GM03348 (cell line): ENCODE data around the gene CMIP.
A peak's percentile ranks its signal among the peaks of the same experiment; 100 is the strongest.
"Not testable (repeated sequence)": the region's sequence is repeated elsewhere in the genome, so short reads cannot be mapped to it uniquely, and the experiment has no call there.

ENCODE experiments used
- DNase-seq: peaks from one replicate; pipeline ENCODE4 v3.0.0; 2012; ENCODE audit warnings: low spot score

CMIP gene

DNA sequence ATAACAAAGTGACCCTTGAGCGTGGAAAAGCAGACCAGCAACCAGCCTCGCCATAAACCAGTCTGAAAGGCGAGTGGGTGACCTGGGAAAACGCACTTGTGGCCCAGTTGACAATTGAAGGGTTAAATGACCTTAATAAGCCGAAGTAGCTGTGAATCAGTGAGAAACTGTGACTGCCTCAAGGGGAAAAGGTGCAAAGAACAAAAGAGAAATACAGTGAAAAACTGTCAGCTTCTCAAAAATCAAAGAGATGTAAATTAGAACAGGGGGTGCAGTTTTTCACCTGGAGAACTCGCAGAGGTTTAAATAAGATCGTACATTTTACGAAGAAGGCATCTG is 124.1 kb downstream of the CMIP start:
- DNase-seq = no peak

DNA sequence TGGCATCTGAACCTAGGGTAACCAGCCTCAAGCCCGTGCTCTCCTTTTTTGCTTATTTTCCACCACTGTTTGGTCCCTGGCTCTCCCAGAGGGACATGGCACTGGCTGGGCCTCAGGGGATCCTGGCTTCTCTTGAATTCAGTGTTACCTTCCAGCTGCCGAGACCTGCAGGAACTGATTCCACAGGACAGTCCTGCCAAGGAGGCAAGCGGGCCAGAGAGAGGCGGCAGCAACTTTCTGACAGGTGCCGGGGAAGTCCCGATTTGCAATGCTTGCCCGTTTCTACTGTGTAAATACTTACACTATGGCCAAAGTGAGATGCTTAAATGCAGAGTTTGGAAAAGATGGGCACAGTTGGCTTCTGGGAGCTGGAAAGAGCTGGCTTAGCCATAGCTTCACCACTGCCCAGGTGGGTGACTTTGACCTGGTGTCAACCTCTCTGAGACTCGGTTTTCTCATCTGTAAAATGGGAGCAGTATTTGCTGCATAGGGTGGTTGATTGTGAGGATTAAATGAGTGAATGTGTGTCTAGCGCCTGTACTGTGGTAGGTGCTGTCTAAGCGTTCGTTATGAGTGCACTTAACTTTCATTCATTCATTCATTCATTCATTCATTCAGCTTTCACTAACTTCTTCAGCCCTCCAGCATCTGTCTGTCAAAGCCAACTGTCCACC is 124.9 kb downstream of the CMIP start:
- DNase-seq = no peak

DNA sequence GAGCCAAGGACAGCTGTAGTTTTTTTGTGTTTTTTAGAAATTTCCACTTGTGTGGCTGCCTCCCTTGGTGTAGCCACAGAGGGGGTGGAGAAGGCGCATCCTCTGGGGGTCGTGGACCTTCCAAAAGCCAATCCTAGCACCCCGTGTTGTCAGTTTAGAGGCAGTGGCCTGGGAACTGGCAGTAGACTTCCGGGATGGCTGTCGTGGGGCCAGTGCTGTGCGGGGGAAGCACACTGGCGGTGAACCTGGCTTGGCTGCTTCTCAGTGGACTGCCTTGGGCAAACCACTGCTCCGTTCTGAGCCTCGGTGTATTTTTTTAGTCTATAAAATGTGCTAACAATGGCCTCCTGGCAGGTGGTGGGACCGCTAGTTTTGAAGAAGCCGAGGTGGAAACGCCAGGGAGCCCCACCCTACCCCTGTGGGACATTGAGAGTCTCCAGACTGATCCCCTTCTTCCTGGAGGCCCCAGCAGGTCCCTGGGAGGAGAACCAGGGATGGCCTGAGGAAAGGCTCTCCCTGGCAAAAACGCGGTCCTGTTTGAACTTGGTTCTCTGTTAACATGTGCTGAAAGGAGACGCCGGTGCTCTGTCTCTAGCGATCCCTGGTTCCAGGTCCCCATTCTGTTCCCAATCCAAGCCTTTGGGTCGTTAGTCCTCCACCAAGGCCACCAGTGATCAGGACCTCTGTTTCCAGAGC is 125.7 kb downstream of the CMIP start:
- no peak for DNase-seq

DNA sequence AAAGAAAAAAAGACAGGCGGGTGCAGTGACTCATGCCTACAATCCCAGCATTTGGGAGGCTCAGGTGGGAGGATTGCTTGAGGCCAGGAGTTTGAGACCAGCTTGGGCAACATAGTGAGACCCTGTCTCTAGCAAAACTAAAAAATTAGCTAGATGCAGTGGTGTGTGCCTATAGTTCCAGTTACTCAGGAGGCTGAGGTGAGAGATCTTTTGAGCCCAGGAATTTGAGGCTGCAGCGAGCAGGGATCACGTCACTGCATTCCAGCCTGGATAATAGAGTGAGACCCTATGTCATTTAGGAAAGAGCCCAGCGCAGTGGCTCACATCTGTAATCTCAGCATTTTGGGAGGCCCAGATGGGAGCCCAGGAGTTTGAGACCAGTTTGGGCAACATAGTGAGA is 126.6 kb downstream of the CMIP start:
- DNase-seq = no peak

DNA sequence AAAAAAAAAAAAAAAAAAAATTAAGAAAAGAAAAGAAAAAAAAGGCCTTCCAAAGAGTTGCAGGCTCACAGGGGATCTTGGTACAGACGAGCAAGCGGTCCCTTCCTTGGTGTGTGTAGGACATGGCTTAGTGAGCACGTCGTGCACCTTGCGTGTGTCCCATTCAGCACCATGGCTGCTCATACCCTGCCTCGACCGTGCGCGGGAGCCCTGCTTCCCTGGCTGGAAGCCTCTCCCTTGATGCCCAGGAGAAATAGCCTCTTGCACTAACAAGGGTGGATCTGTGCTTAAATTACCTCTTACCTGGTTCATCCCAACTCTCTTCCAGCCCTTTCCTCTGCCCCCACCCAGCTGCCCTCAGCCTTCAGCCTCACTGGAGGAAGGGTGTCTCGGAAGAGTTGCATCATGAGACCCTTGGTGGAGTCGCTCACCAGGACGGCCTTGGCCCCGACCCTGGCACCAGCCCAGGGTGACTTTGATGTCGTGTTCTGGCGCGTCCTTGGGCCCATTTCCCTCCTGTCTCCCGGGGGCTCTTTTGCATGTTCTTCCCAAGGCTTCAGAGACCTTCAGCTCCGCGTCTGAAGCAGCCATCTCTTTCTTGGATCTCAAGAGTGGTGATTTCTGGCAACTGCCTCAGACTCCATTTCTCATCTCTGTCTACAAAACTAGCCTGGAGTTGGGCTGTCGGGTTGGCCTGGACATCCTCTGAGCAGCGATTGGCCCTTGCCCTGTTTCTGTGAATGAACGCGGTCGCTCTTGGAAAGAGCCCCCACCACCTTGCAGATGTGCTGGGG is 127.2 kb downstream of the CMIP start:
- no peak for DNase-seq

DNA sequence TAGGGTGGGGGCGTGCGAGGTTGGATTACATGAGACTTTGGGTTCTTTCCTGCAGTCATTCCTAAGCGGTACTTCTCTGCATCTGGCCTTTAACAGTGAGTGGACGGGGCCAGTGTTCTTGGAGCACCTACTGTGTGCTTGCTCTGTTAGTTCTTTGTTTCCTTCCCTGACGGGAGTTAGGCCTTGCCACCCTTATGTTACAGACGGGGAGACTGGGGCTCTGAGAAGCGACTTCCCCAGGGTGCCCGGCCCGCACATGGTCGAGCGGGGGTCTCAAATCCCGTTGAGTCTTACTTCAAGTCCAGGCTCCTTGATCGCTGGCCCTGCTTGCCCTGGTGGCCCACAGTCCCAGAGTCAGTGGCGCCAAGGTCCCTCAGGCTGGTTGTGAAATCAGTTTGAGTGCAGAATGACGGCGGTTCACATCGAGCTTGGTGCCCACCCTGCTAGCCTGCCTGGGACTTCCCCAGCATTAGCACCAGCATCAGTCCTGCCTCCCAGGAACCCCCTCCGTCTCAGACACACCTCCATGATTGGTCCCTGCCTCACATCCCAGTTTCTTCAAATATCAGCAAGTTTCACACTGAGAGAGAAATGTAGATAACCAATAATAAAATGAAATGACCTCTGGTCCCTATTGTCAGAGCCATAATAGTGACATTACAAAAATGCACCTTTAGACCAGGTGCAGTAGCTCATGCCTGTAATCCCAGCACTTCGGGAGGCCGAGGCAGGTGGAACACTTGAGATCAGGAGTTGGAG is 128.0 kb downstream of the CMIP start:
- no peak for DNase-seq

DNA sequence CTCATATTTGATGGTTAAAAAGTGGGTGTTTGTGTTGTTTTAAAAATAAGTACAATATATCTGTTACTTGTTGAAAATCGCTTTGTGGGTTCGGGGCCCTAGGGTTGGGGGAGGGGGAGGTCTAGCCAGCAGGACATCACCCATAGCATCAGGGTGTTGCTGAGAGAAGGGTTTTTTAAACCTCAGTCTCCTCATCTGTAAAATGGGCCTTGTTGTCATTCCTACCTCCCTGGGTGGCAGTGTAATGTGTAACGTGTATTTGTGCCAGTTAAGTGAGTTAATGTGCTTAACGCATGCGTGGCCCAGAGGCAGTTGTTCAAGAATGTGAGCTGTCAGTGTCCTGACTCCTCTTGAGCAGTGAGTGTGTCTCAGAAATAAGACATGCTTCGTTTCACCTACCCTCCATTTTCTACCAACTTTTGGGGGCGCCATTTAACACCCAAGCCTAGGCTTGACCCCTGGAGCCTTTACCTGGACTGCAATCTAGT is 129.0 kb downstream of the CMIP start:
- no peak for DNase-seq

DNA sequence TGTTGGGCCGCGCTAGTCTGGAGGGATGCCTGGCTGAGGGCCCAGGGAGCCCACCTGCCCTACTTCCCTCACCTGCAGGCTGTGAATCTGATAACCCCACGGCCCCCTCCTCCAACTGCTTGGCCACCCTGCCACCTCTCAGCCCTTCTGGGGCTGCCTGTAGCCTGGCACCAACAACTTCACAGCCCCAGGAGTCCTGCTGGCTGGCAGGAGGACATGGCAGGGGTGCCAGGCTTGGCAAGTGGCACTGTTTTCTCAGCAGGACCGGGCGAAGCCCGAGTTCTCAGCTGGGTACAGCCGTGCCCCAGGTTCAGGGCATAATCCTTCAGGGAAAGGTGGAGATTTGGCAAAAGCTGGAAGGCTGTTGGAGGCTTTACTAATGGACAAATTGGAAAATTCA is 129.6 kb downstream of the CMIP start:
- DNase-seq = no peak

DNA sequence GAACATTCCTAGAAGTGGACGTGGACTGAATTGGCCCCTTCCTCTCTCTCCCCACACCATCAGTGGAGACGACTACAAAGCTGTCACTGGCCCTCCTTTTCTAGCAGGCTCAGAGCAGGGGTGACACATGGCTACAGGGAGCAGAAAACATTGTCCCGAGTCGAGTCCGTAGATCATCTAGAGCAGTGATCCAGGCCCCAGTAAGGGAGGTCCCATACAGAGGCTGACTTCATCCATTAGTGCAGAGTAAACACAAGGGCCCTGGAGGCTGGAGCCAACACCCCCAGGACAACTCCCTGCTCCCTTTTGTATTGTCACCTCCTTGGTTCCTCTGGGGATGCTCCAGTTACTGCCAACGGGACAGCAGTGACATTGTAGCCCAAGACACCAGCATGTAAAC is 130.7 kb downstream of the CMIP start:
- DNase-seq = no peak

DNA sequence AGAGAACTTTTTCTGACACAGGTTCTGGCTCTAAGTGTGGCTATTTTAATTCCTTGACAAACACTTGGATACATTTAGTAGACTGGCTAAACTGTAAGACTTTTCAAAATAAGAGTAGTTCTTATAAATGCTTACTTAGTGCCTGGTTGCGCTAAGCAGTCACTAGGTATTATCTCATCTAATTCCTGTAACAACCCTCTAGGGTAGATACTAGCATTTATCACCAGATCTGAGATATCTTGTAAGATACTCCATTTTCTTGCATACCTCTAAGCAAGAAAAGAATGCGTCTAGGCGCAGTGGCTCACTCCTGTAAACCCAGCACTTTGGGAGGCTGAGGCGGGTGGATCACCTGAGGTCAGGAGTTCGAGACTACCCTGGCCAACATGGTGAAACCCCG is 131.2 kb downstream of the CMIP start:
- no peak for DNase-seq

DNA sequence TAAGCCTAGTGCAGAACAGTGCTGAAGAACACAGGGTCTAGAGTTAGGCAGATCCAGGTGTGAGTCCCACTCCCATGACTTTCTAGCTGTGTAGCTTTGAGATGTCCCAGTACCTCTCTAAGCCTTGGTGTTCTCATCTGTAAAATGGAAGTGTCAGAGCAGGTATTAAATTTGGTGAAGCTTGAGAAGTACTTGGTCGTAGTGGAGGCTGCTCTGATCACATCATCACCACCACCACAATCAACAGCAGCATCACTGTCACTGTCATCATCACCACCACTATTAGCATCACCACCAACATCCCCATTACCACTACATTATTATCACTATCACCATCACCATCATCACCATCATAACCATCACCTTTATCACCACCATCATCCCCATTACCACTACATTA is 132.1 kb downstream of the CMIP start:
- no peak for DNase-seq

DNA sequence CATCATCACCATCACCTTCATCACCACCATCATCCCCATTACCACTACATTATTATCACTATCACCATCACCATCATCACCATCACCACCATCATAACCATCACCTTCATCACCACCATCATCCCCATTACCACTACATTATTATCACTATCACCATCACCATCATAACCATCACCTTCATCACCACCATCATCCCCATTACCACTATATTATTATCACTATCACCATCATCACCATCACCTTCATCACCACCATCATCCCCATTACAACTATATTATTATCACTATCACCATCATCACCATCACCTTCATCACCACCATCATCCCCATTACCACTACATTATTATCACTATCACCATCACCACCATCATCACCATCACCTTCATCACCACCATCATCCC is 132.7 kb downstream of the CMIP start:
- not testable (repeated sequence) for DNase-seq

DNA sequence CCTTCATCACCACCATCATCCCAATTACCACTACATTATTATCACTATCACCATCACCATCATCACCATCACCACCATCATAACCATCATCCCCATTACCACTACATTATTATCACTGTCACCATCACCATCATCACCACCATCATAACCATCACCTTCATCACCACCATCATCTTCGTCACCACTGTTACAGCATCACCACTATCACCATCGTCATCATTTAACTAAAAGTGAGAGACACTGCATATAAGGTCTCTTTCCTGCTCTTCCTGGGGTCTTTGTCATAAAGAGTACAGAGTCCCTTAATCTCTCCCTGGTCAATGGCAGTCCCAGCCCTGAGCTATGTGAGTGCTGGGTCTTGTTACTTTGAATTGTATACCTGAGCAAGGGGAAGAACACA is 133.5 kb downstream of the CMIP start:
- no peak for DNase-seq

DNA sequence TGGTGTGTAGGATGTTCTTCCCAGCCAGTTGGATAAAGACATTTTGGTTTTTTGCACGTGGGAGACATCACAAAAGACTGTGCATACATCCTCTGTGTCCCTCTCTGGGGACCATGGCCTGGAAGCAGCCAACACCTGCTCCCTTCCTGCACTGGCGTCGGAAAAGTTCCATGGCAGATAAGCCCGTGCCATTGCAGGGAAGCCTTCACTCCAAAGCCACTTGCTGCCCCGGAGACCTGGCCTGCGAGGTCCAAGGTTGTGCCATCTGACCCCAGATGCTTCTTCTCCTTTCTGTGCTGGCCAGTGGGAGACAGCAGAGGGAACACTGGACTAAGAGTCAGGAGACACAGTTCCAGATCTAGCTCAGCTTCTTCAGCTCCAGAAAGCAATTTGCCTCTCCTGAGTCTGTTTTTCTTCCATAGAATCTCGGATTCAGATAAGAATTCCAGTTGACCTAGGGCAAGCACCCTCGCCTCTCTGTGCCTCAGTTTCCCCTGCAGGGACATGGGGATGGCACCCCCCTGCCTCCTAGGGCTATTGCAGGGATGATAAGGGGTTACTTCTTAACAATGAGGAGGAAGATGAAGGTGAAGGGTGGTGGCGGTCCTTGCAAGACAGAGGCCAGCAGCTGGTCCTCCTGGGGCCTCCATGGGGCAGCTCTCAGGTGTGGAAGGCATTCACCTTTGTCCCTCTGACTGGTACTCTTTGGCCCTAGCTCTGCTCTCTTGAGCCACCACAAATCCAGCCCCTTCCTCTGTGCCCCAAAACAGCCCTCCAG is 134.2 kb downstream of the CMIP start:
- DNase-seq = no peak

DNA sequence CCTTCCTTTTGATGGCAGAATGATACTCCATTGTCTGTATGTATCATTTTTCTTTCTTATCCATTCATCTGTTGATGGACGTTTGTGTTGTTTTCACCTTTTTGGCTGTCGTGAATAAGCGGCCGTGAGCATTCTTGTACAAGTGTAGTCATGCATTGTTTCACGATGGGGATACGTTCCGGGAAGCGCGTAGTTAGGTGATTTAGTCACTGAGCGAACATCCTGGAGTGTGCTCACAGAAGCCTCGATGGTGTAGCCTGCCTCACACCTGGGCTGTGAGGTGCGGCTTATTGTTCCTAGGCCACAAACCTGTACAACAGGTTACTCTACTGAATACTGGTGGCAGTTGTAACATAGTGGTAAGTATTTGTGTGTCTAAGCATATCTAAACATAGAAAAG is 136.5 kb downstream of the CMIP start:
- DNase-seq = no peak

DNA sequence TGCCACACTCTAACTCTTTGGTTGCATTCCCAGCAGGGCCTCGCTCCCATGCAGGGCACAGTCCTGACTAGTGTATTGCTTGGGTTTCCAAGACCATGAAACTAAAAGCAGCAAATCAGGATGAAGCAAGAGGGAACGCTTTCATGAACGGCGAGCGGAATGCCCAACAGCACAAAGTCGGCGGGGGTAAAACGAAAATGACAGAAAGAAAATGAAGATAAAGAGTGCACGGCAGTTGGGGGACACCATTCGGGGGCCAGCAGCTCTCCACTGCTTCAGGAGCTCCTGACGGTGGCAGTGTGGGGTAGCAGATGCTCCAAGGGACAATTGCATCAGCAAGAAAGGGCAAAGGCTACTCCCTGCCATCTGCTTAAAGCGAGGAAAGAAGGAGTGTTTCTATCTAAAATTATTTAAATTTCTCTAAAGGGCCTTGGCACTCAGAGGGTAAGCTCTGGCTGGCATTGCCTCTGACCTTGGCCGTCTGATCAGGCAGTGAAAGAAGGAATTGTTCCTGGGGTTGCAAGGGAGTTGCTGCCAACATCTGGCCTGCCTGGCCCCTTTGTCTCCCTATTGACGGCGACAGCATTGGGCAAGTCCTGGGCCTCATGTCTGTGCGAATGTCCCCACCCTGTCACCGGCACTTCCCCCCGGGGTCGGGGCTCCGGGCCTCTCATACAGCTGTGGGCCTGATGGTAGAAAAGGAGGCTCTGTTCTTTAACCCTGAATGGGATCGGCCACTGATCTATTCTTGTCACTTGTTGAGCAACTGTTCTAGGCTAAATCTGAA is 138.2 kb downstream of the CMIP start:
- peak; percentile 60 for DNase-seq

DNA sequence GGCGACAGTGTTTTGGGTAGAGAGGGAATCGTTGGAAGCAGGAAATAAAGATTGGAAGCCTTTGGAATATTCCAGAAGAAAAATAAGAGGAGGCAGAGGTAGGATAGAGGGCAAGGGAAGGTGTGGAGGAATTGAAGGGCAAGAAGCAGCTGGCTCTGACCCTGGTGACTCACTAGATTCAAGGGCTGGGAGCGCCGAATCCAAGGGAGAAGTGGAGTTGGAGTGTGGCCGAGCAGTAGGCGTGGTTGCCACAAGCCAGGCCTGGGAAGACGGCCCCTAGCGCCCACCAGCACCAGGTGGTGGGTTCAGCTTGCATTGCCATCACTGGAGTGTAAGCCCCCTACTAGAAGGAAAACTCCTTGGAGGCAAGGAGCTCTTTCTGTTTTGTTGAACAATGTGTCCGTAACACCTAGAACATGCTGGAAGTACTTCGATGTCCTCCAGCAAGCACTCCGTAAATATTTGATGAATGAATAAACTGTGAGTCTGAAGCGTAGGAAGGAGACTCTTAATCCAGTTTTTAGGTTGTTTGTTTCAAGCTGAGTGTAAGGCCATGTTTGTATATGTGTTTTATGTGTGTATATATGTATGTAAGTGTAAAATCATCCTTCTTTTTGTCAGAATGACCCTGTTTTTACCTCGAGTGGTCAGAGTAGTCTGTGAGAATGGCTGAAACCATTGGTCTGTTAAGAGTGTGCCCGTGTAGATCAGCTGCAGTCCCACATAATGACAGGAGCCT is 139.5 kb downstream of the CMIP start:
- DNase-seq = no peak

DNA sequence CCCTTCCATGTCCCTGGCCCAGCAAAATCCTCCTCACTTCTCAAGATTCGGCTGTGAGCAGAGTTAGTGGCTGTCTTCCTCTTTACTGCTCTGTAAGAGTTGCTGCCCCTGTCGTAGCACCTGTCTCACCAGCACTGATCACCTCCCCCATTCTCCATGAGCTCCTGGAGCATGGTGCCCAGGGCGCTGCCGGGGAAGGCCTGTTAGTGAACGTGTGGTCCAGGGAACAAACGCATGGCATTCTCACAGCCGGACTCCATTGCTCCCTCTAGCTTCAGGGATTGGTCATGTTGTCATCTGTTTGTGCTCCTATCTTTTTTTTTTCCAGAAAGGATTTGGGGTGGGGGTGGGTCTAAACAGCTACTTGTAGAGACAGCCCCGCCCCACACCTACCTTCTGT is 141.2 kb downstream of the CMIP start:
- DNase-seq = no peak

DNA sequence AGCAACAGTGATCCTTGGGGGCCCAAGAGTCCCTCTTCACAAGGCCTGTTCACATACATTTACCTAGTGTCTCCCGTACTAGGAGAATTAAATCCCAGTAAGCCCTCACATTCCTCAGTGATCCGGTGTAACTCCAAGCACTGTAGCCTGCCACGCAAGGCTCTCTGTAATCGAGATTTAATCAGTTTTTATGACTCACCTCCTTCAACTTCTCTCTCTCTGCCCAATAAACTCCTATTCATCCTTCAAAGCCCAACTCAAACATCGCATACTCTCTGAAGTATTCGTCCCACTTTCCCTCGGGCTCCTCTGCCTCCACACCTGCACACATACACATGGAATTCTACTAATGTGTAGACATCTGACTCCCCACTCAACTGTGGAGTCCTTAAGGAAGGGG is 141.8 kb downstream of the CMIP start:
- no peak for DNase-seq

DNA sequence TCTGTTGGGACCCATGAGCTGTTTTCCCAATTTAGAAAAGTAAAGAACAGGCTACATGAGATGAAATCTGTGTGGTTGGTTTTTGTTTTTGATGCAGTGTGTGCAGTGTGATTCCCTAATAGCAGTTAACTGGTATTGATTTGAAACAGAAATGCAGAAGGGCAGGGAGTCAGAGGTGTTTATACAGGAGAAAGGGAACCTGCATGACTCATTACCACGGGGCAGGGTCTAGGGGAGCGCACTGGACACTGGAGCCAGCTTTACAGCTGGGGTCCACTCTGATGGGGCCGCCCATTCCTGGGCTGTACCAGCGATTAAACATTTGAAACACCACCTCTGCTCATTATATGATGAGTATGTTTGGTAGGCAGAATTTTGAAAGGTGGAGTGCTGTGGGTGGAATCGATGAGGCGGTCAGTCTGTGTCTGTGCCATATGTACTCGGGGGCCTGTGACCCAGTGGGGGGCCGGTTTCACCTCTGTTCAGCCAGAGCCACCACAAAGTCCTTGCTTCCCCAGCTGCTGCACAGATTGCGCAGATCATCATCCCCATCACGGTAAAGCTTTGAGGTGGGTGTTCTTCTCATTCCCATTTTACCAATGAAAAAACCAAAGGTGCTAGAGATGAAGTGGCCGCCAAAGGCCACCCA is 142.5 kb downstream of the CMIP start:
- no peak for DNase-seq
